GM19239 (cell line): Measurements from ENCODE around the gene KIAA1614.

Source experiments
- DNase-seq: peaks from one replicate; pipeline ENCODE4 v3.0.0; 2011; ENCODE audit warnings: low spot score; ENCODE audit not compliant: insufficient read length
- FAIRE-seq: peaks from 2 replicates; lab custom pipeline; 2011; peaks lifted over from hg19 to GRCh38; lab: Jason Lieb, UNC

Gene KIAA1614

DNA sequence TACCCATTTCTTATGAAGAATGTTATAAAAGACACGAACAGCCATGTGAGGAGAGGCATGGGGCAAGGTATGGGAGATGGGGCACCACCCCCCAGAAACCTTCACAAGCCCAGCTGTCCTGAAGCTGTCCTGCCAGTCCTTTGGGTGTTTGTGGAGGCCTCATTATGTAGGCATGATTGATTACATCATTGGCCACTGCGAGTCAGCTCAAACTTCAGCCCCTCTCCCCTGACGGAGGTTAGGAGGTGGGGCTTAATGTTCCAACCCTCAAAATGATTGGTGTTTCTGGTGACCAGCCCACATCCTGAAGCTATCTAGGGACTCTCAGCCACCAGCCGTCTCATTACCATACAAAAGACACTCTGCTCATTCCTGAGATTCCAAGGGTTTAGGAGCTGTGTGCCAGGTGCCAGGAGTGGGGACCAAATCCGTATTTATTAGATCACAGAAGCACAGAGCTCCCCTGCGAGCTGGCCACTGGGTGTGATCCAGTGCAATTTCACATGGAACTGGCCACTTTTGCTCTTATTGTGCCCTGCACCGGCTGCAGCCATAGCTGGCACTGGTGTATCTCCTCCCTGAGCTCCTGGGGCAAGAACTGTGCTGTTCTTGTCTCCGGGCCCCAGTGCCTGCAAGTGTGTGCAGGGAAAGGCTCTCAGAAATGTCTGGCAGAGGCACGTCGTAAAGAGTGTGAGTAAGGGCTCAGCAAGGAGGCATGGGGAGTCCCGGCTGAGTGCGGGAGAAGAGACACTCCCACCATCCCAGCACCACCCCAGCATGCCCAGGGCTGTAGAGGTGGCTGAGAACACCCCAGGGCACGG lies 10.5 kb downstream of the KIAA1614 start:
- DNase-seq (no peak), FAIRE-seq (no peak)

- FAIRE-seq, result no peak
- no peak for DNase-seq
Observed at GRCh38 chr1:180923887-180924286, 11.2 kb downstream of the KIAA1614 start.

DNA sequence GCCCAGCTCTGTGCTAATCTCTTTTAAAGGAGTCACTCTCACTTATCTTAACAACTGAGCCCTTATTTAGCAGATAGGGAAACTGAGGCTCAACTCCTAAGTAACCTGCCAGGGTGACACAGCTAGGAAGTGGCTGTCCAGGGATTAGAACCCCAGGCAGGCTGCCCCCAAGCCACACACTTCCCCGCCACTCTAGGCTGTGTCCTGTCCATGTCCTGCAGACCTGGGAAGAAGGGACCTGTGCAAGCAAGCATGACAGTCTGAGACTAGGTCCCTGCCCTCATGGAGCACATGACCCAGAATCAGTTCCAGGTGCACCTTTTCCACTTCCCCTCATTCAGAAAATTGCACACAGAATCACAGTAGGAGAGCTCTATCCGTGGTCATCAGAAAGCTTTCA lies 12.2 kb downstream of the KIAA1614 start:
- FAIRE-seq (no peak), DNase-seq (no peak)

DNA sequence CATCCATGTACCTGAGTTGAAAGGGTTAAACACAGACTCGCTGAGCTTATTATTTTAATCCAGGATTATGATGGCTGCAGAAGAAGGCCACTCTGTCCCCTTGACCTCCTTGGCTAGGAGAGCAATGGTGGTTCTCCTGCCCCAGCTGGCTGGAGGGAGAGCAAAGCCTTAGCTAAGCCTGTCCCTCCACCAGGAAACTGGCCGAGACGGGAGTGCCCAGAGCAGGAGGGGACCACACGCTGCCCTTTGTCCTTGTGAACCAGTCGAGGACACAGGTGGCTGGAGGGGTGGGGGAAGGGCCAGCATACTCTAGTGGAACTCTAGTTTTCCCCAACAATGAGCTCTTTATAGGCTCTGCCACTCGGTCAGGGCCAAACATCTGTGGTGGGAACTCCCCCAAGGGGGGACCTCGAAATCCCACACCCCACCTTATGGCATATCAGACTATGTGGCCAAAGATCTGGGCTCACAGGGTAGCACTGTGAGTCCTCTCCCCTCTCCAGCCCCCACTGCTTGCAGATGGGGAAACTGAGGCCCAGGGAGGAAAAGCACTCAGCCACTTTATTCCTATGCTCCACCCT lies 12.9 kb downstream of the KIAA1614 start:
- DNase-seq, result no peak
- no peak for FAIRE-seq

DNA sequence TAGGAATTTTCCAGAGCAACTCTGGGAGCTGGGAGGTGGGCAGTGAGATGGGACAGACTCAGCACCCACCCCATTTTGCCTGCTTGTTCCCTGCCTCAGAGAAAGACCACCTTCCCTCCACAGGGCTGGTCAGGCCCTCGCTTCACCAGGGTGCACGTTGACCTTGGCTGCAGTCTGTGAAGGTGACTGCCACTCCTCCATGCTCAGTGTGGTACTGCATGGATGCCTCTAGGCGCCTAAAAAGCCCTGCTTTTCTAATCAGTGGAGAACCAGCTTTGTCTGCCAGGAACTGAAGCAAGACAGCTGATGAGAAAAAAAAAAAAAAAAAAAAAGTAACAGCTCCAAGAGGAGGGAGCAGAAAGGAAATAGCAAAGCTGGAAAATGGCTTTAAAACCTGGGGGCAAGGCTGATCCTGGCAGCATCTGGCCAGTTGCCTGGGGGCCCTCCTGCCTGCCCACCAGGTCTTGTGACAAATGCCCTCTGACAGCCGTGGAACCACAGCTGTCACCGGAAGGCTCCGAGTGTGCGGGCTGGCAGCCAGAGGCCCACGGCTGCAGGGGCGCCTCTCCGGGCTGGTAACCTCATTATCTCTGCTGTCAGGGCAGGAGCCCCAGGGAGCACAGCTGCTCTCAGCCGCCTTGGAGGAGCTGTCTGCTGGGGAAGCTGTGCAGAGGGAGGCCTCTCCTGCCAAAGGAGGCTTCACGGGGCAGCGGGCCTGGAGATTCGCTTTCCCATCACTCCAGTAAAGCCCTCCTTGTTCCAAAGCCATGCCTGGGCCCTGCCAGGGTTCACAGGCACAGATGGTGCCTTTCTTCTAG lies 13.7 kb downstream of the KIAA1614 start:
- DNase-seq, result no peak
- no peak for FAIRE-seq

DNA sequence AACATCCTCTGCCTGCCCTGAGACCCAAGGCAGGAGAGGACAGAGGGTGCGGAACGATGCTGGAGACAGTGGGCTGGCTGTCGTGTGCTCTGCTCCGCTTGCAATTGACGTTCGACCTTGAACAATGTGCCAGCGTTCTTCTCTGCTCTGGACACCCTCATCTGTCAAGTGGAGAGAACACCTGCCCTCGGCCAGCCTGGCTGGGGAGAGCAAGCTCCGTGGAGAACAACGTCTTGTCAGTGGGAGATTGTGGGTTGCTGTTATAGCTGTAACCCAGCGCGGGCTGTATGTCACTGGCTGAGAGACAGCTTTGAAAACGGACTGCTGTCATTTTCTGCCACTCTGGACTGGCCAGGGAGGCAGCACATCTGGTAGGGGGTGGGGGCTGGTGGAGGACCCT lies 14.7 kb downstream of the KIAA1614 start:
- DNase-seq, result no peak
- no peak for FAIRE-seq

DNA sequence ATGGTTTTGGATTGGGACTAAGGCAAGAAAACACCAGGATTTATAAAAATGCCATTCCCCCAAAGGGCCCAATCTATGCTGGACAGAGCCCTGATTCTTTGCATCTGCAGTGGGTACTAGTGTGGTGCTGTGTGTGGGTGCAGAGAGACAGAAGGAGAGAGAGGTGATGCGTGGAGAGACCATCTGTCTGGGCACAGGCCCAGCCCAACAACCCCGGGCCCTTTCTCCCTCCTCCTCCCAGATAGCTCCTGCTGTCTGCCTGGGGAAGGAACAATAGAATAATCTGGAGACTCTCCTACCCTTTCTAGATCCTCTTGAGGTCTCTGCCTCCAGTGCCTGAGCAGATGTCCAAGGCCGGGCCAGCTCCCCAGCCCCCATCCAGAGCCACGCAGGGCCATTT lies 15.1 kb downstream of the KIAA1614 start:
- DNase-seq (no peak), FAIRE-seq (no peak)

DNA sequence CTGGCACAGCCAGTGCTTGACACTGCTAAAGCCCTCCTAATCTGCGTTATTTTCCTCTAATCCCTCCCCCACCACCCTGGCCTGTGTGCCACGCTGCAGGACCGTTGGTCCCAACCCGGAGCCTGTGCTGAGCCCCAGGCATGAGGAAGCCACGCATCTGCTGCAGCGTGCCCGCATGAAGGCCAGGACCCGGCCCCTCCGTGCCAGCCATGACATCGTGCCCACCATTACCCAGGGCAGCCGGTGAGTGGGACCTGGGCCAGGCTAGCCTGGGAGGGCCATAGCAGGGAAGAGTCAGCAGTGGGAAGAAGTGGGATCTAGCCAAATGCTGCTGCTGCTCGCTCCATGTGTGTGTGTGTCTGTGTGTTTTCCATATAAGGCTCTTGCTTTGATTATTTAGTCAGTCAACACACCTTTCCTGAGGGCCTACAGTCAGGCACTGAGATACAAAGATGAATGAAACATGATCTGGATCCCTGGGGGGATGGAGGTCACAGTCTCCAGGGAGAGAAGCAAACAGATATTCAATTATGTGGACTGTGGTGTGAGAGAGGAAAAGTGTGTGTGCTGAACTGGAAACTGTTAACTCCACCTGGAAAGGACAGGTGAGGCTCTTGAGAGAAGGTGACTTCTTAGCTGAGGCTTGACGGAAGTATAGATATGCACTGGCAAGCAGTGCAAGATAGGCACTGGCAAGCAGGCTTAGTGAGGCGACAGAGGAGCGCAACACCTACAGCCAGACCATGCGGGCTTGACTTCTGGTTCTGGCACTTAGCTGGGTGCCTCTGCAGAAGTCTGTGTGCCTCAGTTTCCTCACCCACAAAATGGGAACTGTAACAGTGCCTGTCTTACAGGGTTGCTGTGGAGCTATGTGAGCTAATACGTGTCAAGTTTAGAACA lies 15.9 kb downstream of the KIAA1614 start:
- no peak for DNase-seq
- no peak for FAIRE-seq

- DNase-seq, result no peak
- FAIRE-seq, result no peak
Observed at GRCh38 chr1:180929389-180929788, 16.7 kb downstream of the KIAA1614 start.

GRCh38 chr1:180930687-180931086 lies 18.0 kb downstream of the KIAA1614 start:
- FAIRE-seq (no peak), DNase-seq (no peak)

DNA sequence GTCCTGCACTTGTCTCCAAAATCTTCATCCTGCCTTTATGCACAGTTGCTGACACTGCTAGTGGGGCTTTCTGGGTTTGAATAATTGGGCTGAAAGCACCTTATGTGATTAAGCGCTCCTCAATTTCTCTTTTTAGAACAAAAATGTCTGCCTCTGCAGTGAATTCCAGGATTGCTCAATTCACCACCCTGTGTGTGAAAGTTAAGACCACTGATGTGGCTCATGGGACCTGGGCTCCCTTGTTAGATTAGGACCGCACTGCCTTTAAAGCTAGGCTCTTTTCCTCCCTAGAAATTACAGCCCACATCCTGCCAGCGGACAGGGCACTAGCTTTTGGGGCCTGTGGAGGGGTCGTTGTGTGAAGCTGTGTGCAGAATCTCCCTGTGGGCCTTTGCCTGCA lies 18.8 kb downstream of the KIAA1614 start:
- FAIRE-seq, result no peak
- DNase-seq, result no peak

DNA sequence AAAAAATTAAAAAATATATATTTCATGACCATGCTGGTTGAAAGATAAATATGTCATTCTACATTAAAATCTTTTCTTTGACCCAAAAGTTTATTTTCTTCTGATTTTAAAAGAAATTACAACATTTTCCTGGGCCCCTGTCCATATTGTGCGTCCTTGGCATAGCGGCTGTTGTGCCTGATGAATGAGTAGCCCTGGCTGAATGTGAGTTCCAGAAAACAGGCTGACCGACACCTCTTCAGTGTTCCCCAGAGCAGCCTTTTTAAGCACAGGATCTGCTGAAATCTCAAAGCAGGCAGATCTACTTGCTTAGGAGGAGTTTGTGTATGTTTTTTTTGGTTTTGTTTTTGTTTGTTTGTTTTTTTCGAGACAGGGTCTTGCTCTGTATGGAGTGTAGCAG lies 19.7 kb downstream of the KIAA1614 start:
- FAIRE-seq, result no peak
- no peak for DNase-seq

GRCh38 chr1:180933141-180933540 lies 20.4 kb downstream of the KIAA1614 start:
- FAIRE-seq (no peak), DNase-seq (no peak)

- FAIRE-seq, result peak; percentile 60
Observed at GRCh38 chr1:180934563-180934962, 21.9 kb downstream of the KIAA1614 start.

GRCh38 chr1:180935326-180936109 lies 22.8 kb downstream of the KIAA1614 start:
- DNase-seq (peak; percentile 48), FAIRE-seq (peak; percentile 23)

More at GRCh38 chr1:180934563-180934962, 21.9 kb downstream of the KIAA1614 start:
- no peak for DNase-seq

DNA sequence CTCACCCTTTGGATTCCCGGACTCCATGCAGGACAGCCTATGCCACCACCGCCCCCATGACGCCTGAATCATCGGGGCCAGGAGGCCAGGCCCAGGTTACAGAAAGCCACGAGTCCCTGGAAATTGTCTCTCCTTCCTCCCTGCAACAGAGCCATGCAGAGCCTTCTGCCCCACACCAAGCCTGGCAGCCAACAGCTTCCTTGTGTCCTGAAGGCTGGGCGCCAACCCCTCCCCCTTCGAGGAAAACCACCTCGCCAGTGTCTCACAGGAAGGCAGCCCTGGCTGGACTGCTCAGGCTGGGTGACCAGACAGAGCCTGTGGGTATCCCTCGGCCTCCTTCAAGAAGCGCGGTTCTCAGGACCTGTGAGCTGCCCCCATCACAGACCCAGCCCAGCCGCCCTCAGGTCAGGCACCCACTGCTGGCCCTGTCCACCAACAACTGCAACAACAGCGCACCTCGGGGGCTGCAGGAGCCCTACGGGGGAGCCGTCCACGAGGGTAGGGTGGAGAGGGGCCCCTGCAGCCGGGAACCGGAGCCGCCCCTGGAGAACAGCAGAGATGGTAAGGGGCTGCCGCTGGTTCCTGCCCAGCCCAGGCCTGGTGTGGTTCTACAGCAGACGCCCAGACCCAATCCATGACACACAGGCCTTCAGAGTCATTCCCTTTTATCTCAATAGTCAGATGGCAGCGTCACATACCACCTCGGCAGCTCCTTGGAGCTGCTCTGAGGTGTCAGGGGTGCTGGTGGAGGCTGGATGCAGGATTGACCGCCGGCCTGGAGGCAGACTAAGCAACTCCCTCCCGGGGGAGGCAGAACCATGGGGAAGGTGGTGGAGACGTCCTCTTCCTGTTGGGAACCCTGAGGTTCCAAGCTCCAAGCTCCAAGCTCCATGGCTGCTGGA lies 23.7 kb downstream of the KIAA1614 start:
- no peak for FAIRE-seq
- no peak for DNase-seq

DNA sequence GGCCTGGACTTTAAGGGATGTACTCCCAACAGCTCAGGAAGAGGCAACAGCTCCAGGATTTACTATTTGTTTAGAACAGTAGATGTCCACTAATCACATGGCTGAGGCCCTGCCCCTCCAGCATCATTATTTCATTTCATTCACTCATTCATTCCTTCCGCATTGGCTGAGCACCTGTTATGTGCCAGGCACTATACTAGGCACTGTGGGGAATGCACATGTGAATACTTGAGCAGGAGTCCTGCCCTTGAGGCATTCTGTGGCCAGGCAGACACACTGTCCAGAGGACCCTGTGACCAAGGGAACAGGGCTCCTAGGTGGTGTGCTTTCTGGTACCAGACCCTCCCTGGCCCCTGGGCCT lies 24.3 kb downstream of the KIAA1614 start:
- FAIRE-seq, result no peak
- DNase-seq, result no peak

DNA sequence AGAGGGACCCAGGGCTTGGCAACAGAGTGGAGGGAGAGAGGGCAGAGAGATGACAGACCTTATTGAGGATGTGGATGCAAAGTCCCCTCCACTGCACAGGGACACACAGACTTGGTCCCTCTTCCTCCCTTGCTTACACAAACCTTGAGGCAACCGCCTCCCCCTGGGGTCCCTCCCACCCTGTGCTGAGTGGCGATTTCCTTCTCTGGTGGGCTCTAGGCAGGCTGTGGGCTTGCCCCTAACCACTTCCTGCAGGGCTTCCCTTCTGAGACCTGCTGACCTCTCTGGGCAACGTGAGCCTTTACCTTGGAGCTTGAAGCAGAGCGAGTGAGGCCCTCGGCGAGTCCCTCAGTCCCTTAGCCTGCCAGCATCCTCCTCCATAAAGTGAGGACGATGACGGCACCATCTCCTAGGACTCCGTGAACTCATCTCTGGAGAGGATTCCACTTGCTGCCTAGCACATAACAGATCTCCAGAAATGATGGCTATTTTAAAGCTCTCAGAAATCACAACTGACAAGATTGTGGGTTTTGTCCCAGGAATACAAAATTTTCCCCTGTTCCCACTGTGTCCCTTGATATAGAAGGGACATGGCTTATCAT lies 25.0 kb downstream of the KIAA1614 start:
- no peak for FAIRE-seq

More for the DNA sequence above, 25.0 kb downstream of the KIAA1614 start:
- DNase-seq, result no peak
